Gastroesophageal sphincter (tissue), 4 donors: ENCODE data around the gene RAI1. TPM values are rescaled to one million over a fixed set of nuclear protein-coding genes. Genes with fewer than 3 reads are reported as not detected.

Experiments used
- ATAC-seq: fragments of 150-250 bp; one replicate; pipeline ENCODE4 v1.9.1; 2016; ENCODE audit warnings: mild to moderate bottlenecking, moderate library complexity
- H3K27ac ChIP-seq, 4 donors: fragments of 200-600 bp; sonication (generic) in 3 of 4; 1 replicate in 3 of 4; 2 replicates in 1 of 4; pipeline ENCODE4 v1.5.1; 2016 to 2019
- H3K27me3 ChIP-seq: fragments of 200-600 bp; sonication (generic); one replicate; pipeline ENCODE4 v1.5.1; 2019
- H3K36me3 ChIP-seq, 2 donors: fragments of 200-600 bp; sonication (generic); one replicate each; pipeline ENCODE4 v1.5.1; 2019; ENCODE audit warnings: control low read depth in 1 of 2
- H3K4me1 ChIP-seq, 3 donors: fragments of 200-600 bp; sonication (generic); 1 replicate in 2 of 3; 2 replicates in 1 of 3; pipeline ENCODE4 v1.5.1; 2016 to 2019; ENCODE audit warnings: control low read depth in 2 of 3
- H3K4me3 ChIP-seq, 2 donors: fragments of 200-600 bp; sonication (generic); one replicate each; pipeline ENCODE4 v1.5.1; 2019; ENCODE audit warnings: mild to moderate bottlenecking in 1 of 2, moderate library complexity in 1 of 2
- H3K9me3 ChIP-seq, 3 donors: fragments of 200-600 bp; sonication (generic); one replicate each; pipeline ENCODE4 v1.5.1; 2017 to 2019; ENCODE audit warnings: control low read depth in 2 of 3
- EP300 ChIP-seq: sonication (generic); formaldehyde crosslinking; IDR thresholded peaks from one replicate; pipeline ENCODE4 v1.6.1; 2017; ENCODE audit warnings: antibody characterized with exemption, mild to moderate bottlenecking
- POLR2A ChIP-seq, 2 donors: fragments of 450-650 bp; IDR thresholded peaks; one replicate each; pipeline ENCODE4 v1.6.1; 2017; ENCODE audit warnings: antibody characterized with exemption in 2 of 2, mild to moderate bottlenecking in 2 of 2, moderate library complexity in 1 of 2
- POLR2AphosphoS5 ChIP-seq: sonication (generic); formaldehyde crosslinking; IDR thresholded peaks from one replicate; pipeline ENCODE4 v1.6.1; 2017; ENCODE audit warnings: antibody characterized with exemption
- WGBS, 2 donors: methylation state at CpG; one replicate each; pipeline ENCODE4 v1.1.5; 2018; ENCODE audit warnings: low coverage in 1 of 2; 5-methylcytosine and 5-hydroxymethylcytosine counted together
- total RNA-seq, 4 donors: library from RNA; depleted of rRNA; stranded (reverse); fragments of >200 nt; gene quantifications; one replicate each; pipeline ENCODE4 v1.1.0, GENCODE V29; 2016
- TF ChIP-seq, protein P1 (sequence below), 4 experiments: fragments of 200-600 bp in 2 of 4; fragments of 450-650 bp in 2 of 4; sonication (generic) in 1 of 4; IDR thresholded peaks; one replicate each; pipeline ENCODE4 v1.5.1; 2017 to 2019; ENCODE audit warnings: antibody characterized with exemption in 4 of 4, mild to moderate bottlenecking in 2 of 4, moderate library complexity in 2 of 4

The RAI1 gene
- total RNA-seq, 4 donors from 2014 or later: 15.9 to 39.7 (median 28.3) TPM

DNA sequence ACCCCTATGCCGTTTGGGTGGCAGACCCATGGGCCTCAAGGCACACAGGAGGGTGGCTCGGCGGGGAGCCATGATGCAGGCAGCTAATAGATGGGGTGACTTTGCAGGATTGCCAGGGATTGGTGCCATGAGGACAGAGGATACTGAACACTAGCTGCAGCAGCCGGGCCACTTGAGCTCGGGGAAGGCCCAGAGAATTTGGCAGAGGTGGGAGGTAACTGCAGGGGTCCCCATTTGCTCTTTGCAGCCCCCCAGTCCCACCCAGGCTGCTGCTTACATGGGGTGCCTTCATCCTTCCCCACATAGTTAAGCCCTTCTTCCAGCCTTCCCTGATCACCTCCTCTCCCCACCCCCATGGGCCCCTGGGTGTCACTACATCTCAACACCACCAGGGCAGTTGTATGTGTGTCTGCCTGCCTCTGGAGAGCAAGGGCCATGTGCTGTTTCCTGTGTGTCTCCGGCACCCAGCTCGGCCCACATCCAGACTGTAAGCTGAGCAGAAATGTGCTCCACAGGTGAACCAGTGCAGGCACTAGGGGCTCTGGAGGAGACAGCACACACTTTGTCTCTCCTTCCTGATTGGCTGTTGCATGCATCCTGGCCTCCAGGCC is 103.5 kb downstream of the RAI1 start:
- WGBS, 2 donors: 10% methylated on average over 2 of the region's 7 CpGs; no CpG with 5 or more reads in 1 of the 2 donors
- peaks cover 2 to 76% (median 46%) of the 10 kb centered on the region in 3 donors for H3K4me1 ChIP-seq
- peak overlapping the region in 1 of 2 donors; percentile 62 for H3K4me3 ChIP-seq
- peak overlapping the region in 3 of 4 donors; percentile 88 to 92 (median 90) for H3K27ac ChIP-seq
- no peaks in the 10 kb centered on the region for H3K36me3 ChIP-seq
- H3K9me3 ChIP-seq: no peaks in the 10 kb centered on the region
- no peak for ATAC-seq
- TF ChIP-seq, protein P1, sequence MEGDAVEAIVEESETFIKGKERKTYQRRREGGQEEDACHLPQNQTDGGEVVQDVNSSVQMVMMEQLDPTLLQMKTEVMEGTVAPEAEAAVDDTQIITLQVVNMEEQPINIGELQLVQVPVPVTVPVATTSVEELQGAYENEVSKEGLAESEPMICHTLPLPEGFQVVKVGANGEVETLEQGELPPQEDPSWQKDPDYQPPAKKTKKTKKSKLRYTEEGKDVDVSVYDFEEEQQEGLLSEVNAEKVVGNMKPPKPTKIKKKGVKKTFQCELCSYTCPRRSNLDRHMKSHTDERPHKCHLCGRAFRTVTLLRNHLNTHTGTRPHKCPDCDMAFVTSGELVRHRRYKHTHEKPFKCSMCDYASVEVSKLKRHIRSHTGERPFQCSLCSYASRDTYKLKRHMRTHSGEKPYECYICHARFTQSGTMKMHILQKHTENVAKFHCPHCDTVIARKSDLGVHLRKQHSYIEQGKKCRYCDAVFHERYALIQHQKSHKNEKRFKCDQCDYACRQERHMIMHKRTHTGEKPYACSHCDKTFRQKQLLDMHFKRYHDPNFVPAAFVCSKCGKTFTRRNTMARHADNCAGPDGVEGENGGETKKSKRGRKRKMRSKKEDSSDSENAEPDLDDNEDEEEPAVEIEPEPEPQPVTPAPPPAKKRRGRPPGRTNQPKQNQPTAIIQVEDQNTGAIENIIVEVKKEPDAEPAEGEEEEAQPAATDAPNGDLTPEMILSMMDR (IDR thresholded peaks at IDR 0.05): peak in 1 of 4 experiments; percentile 19
- TF ChIP-seq POLR2AphosphoS5: no peak
- H3K27me3 ChIP-seq: no peaks in the 10 kb centered on the region

DNA sequence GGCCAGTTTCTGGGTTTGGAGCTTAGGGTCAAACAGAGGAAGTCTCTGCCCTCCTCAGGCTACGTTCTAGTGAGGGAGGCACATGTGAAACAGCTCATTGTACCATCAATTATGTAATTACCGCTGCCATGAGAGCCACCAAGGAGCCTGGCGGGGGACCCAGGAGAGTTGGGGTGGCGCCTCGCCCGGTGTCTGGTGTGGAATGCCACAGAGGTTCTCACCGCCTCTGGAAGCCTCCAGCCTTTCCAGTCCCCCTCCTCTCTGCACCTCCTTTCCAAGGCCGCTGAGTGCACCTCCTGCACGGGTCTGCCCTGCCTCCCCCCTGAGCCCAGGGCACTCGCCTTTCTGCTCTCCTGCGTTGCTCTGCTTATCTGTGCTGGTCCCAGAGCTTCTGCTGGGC is 104.1 kb downstream of the RAI1 start:
- Histone ChIP-seq H3K4me1 (peaks cover 2 to 76% (median 51%) of the 10 kb centered on the region in 3 donors), H3K9me3 (no peaks in the 10 kb centered on the region), H3K4me3 (no peak overlapping the region), H3K27ac (peak overlapping the region in 3 of 4 donors; percentile 8 to 90 (median 88)), H3K27me3 (no peaks in the 10 kb centered on the region), H3K36me3 (no peaks in the 10 kb centered on the region)
- 75 to 83% methylated on average over 4 to 7 of the region's 11 CpGs for WGBS, 2 donors
- no peak for ATAC-seq
- no peak for TF ChIP-seq POLR2AphosphoS5
- TF ChIP-seq, protein P1 (IDR thresholded peaks at IDR 0.05): no peak
- TF ChIP-seq POLR2A (IDR thresholded peaks at IDR 0.05): no peak
- no peak for TF ChIP-seq EP300

DNA sequence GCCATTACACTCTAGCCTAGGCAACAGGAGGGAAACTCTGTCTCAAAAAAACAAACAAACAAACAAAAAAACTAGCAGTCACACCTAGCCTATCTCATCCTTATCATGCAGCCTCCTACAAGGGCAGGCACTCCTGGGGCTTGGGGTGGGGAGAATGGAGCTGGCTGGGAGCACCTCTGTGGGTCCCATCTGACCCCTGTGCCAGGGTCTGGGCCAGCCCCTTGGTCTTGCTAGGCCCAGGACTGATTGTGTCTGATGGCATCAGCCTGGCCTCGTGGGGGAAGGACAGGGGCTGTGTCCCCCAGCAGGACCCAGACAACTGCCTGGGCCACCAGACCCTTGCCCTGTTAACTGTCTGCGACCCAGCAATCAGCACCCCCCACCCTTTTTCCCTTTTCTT is 105.7 kb downstream of the RAI1 start:
- peaks cover 0 to 76% (median 41%) of the 10 kb centered on the region in 3 donors for H3K4me1 ChIP-seq

DNA sequence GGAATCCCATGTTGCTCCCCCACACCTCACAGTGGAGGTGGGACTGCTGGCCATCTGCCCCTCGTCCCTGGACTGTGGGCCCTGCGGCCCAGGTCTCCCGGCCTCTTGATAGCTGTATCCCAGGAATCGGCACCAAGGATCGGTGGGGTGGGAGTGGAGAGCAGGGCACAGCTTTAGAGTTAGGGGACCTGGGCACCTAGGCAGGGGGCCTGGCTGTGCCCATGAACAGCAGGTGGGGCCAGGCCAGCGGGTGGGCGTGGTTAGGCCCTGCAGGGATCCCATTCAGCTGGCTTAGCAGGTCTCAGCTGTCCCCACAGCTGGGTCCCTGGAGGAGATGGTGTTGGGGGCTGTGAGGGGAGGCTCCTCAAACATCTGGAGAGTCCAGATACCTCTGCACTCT is 106.3 kb downstream of the RAI1 start:
- no peaks in the 10 kb centered on the region for H3K27me3 ChIP-seq
- H3K4me3 ChIP-seq: no peak overlapping the region
- H3K9me3 ChIP-seq: no peaks in the 10 kb centered on the region
- ATAC-seq: no peak
- TF ChIP-seq POLR2A (IDR thresholded peaks at IDR 0.05): no peak
- no peaks in the 10 kb centered on the region for H3K36me3 ChIP-seq
- H3K27ac ChIP-seq: no peak overlapping the region
- 100% methylated on average over 1 of the region's 7 CpGs; no CpG with 5 or more reads in 1 of the 2 donors for WGBS, 2 donors
- H3K4me1 ChIP-seq: peaks cover 0 to 76% (median 44%) of the 10 kb centered on the region in 3 donors

More for the DNA sequence above, 105.7 kb downstream of the RAI1 start:
- H3K9me3 ChIP-seq: no peaks in the 10 kb centered on the region
- WGBS, 2 donors: 100% methylated on average over 1 of the region's 2 CpGs
- H3K27me3 ChIP-seq: no peaks in the 10 kb centered on the region
- no peaks in the 10 kb centered on the region for H3K36me3 ChIP-seq
- no peak for ATAC-seq
- no peak for TF ChIP-seq POLR2AphosphoS5
- no peak for TF ChIP-seq POLR2A (IDR thresholded peaks at IDR 0.05)
- no peak for TF ChIP-seq EP300
- TF ChIP-seq, protein P1 (IDR thresholded peaks at IDR 0.05): no peak
- H3K4me3 ChIP-seq: no peak overlapping the region
- H3K27ac ChIP-seq: no peak overlapping the region

DNA sequence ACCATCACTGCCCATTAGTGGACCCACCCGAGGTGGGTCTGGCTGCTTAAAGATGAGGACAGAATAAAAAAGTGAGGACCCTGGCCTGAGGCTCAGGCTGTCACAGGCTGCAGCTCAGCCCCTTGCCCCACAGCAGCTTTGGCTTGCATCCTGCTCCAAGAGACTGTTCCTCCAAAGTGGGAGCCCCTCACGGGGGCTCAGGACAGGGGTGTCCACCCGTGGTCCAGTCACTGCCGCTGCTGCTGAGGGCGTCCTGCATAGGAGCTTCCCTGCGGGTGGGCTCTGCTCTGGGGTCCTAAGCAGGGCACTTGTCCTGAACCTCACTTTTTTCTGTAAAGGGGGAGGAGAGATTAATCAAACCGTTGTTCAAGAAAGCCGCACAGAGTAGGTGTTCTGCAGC is 107.7 kb downstream of the RAI1 start:
- 92% methylated on average over 2 of the region's 8 CpGs; no CpG with 5 or more reads in 1 of the 2 donors for WGBS, 2 donors
- Histone ChIP-seq H3K27ac (no peak overlapping the region), H3K9me3 (no peaks in the 10 kb centered on the region), H3K4me3 (no peak overlapping the region), H3K4me1 (peaks cover 0 to 76% (median 37%) of the 10 kb centered on the region in 3 donors), H3K36me3 (peaks cover 0 to 10% of the 10 kb centered on the region in 2 donors), H3K27me3 (no peaks in the 10 kb centered on the region)
- no peak for TF ChIP-seq POLR2A (IDR thresholded peaks at IDR 0.05)
- TF ChIP-seq, protein P1 (IDR thresholded peaks at IDR 0.05): no peak
- TF ChIP-seq POLR2AphosphoS5: no peak
- no peak for ATAC-seq
